Activated T-helper 1 cell treated with Interleukin-2 at 50 U/mL for 16 hours (primary cell): ENCODE measurements around the gene SEC16A.

Experiments used
- DNase-seq: peaks from one replicate; pipeline ENCODE4 v3.0.0-alpha.2; 2020; ENCODE audit warnings: low read depth

The SEC16A gene

DNA sequence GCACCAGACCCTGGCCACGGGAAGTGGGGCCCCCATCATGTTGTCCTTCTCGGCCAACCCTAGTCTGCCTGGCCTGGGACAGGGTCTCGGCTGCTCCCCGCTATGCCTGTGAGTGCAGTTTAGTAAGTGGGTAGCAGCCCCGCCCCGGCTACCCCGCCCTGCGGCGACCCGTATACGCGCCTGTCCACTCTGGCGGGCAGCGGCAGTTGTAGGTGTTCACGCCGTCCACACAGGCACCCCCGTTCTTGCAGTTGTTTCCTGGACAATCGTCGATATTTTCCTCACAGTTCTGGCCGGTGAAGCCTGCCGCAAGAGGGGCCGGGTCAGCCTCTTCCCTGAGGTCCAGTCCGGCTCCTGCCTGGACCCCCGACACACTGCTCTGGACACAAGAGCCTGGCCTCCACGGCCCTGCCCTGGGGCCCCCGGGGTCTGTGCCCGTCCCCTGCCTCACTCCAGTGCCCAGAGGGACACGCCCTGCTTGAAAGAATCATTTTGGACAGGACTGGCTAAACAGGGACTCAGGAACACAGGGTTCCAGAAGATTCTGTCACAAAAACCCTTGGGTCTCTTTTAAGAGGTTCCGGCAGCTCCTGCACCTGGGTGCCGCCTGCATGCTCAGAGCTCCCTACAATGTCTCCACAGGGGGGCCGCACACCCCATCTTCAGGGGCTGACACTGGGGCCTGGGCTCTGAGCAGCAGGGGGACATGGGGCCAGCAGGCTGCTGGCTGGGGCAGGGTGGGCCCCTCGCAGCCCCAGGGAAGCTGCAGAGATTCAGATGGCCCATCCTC is 36.6 kb upstream of the SEC16A start:
- DNase-seq: no peak

DNA sequence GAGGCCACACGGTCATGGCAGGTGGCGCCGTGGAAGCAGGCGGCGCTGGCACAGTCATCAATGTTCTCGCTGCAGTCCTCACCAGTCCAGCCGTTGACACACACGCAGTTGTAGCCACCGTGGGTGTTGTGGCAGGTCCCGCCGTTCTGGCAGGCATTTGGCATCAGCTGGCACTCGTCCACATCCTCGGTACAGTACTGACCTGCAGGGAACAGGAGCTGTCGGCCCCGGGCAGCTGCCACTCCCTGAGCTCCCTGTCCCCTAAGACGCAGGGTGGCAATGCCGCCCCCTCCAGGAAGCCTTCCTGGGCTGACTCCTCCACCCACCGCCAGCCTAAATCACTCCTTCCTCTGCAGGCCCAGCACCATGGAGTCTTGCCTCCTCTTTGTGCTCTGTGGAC is 35.8 kb upstream of the SEC16A start:
- no peak for DNase-seq

- DNase-seq: no peak
Observed at GRCh38 chr9:136517950-136518349, 35.1 kb upstream of the SEC16A start.

DNA sequence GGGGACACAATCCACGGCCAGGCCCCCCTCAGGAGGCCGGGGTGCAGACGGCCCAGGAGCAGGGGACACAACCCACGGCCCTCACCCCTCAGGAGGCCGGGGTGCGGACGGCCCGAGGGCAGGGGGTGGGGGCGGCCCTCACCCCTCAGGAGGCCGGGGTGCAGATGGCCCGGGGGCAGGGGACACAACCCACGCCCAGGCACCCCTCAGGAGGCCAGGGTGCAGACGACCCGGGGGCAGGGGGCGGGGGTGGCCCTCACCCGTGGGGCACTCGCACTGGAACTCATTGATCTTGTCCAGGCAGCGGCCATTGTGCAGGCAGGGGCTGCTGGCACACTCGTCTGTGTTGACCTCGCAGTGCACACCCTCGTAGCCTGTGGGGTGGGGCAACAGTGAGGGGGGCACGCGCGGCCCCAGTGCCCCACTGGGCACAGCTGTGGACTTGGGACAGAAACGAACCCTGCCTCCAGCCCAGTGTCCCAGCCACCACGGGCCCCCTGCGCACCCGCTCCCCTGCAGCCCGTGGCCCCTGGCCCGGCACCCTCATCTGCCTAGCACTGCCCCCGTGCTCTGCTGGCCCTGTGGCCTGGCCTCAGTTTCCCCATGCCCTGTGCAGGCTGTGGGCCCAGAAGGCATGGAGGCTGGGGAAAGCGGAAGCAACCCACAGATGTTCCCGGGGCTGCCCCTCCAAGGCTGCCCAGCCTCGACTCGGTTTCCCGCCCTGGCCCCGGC is 34.3 kb upstream of the SEC16A start:
- no peak for DNase-seq

DNA sequence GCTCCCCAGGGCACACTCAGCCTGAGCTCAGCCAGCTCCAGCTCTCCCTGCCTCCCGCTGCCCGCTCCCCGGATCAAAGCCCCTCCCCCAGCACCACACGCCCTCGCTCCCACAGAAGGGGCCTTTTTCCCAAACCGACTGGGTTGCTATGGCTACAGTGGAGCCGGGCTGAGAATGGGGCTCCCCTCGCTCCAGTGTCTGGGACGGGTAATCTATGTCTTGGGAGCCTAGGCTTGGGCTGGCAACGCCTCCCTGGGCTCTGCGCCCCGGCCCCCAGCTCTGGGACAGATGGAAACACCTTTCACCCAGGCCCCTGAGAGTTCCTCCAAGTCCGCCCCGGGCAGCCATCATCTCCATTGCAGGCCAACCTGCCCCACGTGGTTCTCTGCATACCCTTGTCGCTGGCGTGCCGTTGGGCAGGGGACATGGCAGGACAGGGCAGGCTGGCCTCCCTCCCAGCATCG is 33.4 kb upstream of the SEC16A start:
- DNase-seq: no peak

- no peak for DNase-seq
Observed at GRCh38 chr9:136515276-136515675, 32.4 kb upstream of the SEC16A start.

GRCh38 chr9:136514022-136514714 is 31.3 kb upstream of the SEC16A start:
- no peak for DNase-seq

DNA sequence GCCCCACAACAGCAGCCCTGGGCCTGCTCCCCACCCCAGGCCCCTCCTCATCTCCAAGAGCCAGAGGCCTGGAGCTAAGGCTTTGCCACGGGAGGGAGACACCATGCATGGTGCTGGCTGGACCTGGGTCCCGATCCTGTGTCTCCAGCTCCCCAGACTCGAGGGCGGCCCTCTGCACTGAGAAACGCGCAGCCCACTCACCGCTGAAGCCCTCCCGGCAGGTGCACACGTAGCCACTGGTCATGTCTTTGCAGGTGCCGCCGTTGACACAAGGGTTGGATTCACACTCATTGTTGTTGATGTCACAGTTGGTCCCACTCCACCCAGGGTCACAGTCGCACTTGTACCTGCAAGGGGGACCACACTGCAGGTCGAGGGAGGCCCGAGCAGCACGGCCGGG is 30.4 kb upstream of the SEC16A start:
- no peak for DNase-seq

GRCh38 chr9:136512651-136513071 is 29.8 kb upstream of the SEC16A start:
- peak; percentile 13 for DNase-seq

- no peak for DNase-seq
Observed at GRCh38 chr9:136511670-136512592, 29.1 kb upstream of the SEC16A start.

- DNase-seq: no peak
Observed at GRCh38 chr9:136511144-136511669, 28.4 kb upstream of the SEC16A start.

- DNase-seq: no peak
Observed at GRCh38 chr9:136510561-136510960, 27.7 kb upstream of the SEC16A start.

- DNase-seq: no peak
Observed at GRCh38 chr9:136509549-136509948, 26.7 kb upstream of the SEC16A start.

GRCh38 chr9:136508729-136509500 is 26.1 kb upstream of the SEC16A start:
- DNase-seq: no peak

- DNase-seq: no peak
Observed at GRCh38 chr9:136507992-136508375, 25.1 kb upstream of the SEC16A start.

DNA sequence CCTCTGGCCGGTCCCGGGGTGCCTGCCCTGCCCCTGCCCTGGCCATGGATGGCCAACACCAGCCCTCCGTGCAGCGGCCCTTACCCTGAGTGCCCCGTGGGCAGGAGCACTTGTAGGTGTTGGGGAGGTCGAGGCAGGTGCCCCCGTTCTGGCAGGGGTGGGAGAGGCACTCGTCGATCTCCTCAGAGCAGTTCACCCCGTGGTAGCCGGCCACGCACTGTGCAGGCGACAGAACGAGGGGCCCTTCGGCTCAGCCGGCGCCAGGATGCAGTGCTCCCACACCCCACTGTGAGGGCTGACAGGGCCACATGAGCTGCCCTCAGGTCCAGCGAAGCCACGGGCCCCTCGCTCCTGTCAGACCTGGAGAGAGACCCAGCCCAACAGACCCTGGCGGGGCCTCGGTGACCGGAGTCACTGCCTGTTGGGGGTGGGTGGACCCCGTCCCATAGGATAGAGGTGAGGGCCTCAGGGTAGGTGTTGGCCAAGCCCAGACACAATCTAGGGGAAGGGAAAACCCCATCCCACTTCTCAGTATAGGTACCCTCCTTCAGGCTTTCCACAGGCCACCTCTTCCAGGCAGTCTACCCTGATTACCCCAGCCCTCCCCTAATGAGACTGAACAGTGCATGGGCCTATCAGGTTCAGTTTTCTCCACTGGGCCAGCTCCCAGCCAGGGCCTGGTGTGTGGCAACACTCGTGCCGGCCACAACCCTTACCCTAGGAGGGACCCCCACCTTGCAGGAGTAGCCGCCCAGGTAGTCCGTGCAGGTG is 24.6 kb upstream of the SEC16A start:
- no peak for DNase-seq

DNA sequence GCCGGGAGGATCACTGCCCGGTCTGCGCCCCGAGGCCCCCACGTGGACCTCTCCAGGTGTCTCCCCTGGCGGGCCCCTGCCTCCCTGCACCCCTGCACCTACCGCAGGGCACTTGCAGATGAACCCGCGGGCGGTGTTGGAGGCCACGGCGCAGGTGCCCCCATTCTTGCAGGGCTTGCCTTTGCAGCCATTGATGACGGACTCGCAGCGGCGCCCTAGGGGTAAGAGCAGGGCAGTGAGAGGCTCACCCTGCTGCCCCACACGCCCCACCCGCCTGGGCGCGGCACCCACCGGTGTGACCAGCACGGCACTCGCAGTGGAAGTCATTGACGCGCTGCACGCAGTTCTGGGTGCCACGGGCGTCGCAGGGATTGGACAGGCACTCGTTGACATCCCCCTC is 23.6 kb upstream of the SEC16A start:
- no peak for DNase-seq

DNA sequence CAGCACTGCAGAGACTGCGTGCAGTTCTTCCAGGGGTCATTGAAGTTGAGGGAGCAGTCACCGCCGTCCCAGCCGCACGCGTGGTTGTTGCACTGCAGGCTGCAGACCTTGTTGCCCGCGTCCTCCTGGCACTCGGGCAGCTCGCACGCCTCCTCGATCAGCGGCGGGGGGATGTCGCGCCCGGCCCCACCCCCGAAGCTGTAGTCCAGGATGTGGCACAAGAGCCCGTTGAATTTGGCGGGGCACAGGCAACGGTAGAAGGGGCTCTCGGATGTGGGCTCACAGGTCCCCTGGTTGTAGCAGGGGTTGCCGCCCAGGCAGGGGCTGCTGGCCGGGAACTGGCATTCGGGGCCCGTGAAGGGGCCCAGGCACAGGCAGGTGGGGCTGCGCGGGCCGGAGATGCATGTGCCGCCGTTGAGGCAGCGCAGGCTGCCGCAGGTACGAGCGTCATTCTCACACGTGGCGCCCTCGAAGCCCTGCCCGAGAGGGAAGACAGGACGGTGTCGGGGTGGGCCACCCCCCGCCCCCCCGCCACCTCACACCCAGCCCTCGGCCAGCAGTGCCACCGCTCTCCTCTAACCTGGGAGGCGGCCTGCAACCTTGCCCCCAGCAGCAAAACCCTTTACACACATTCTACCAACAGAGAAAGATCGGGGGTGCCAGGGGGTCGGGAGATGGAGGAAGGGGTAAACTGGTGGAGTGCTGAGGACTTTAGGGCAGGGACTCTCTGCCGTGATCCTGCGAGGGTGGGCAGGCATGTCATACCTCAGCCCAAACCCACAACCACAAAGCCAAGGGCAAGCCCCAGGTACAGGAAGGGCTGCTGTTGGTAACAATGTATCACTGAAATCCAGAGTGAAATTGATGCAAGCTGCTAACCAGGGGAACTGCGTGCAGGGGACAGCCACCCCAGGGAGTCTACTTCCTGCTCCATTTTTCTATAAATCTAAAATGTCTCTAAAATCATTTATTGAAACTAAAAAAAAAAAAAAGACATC is 22.9 kb upstream of the SEC16A start:
- DNase-seq: no peak
